GM12872 (cell line): ENCODE results near the gene DDX52.

Source experiments
- CTCF ChIP-seq: IDR thresholded peaks from 3 replicates; pipeline ENCODE4 v1.5.1; 2011; ENCODE audit warnings: low read depth, mild to moderate bottlenecking, low read length, moderate library complexity; ENCODE audit not compliant: insufficient read depth

DDX52 gene

DNA sequence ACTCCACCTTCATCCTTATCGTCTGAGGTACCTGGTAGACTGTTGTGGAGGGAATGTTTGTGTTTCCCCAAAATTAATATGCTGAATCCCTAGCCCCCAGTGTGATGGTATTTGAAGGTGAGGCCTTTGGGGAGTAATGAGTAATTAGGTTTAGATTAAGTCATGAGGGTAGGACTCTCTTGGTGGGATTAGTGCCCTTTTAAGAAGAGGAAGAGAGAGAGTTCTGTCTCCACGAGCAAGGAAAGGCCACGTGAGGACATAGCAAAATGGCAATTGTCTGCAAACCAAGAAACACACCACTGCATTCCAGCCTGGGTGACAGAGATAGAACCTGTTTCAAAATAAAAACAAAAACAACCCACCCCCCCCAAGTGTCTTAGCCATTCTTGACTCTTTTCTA lies 21.0 kb upstream of the DDX52 start:
- TF ChIP-seq CTCF: no peak

GRCh38 chr17:37662353-37662752 lies 19.1 kb upstream of the DDX52 start:
- no peak for TF ChIP-seq CTCF

GRCh38 chr17:37661400-37662014 lies 18.3 kb upstream of the DDX52 start:
- TF ChIP-seq CTCF: peak; percentile 20; the same call in 1 of the 3 replicates

- TF ChIP-seq CTCF: no peak
Measured at GRCh38 chr17:37659925-37660324, 16.7 kb upstream of the DDX52 start.

DNA sequence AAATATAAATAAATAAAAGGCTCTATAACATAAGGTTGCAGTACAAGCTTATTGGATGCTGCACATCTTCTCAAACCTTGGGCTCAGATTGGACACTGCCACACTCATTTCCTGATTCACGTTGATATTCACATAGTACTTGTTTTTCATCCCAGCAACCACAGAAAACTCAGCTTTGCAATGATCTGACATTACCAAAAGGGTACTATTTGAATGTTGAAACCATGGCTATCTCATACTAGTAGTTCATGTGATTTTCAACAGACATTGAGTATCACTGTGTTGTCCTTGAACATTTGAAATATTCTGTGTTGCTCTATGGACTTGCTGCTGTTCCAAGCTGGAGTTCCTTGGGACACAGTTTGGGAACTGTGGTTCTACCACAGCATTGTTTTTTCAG lies 14.0 kb upstream of the DDX52 start:
- no peak for TF ChIP-seq CTCF

DNA sequence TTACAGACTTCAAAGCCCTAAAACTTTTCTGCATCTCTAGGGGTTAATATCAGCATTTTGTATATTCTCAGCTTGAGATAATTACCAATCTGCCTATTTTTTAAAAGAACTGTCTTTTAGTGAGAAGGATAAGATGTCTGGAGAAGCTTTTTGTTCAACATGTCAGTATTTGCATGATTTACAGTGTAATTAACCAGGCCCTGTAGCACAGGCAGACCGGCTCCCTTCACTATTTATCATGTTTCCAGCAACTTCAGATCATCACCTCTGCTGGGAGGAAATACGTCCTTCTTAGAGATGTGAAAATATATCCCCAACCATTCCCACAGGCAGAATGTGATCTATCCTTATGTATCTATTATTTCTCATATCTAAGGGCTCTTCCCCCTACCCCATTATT lies 8.6 kb upstream of the DDX52 start:
- TF ChIP-seq CTCF: no peak

GRCh38 chr17:37650419-37651003 lies 7.3 kb upstream of the DDX52 start:
- TF ChIP-seq CTCF: peak; percentile 43; the same call in 2 of the 3 replicates

DNA sequence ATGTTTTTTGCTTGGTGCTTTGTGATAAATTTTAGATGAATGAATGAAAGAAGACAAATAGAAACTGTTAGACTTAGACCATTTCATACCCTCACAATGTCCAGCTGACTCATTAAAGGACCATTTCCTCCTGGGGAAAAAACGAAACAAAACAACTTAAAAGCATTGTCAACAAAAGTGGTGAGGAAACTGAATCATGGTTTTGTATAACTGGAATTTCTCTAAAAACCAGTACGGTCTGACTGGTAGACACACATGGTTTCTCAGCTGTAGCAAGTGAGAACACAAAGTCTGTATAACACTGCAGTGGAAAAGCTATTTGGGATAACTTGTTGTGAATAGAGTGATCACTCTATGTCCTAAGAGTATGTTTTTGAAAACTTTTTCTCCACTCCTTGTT lies 5.3 kb upstream of the DDX52 start:
- TF ChIP-seq CTCF: no peak
